ENCODE measurements around the gene YTHDF1.

Gene YTHDF1

GRCh38 chr20:63153254-63154221 lies 62.4 kb downstream of the YTHDF1 start:
- no peak for DNase-seq

GRCh38 chr20:63152322-63153253 lies 63.3 kb downstream of the YTHDF1 start:
- DNase-seq, result no peak

DNA sequence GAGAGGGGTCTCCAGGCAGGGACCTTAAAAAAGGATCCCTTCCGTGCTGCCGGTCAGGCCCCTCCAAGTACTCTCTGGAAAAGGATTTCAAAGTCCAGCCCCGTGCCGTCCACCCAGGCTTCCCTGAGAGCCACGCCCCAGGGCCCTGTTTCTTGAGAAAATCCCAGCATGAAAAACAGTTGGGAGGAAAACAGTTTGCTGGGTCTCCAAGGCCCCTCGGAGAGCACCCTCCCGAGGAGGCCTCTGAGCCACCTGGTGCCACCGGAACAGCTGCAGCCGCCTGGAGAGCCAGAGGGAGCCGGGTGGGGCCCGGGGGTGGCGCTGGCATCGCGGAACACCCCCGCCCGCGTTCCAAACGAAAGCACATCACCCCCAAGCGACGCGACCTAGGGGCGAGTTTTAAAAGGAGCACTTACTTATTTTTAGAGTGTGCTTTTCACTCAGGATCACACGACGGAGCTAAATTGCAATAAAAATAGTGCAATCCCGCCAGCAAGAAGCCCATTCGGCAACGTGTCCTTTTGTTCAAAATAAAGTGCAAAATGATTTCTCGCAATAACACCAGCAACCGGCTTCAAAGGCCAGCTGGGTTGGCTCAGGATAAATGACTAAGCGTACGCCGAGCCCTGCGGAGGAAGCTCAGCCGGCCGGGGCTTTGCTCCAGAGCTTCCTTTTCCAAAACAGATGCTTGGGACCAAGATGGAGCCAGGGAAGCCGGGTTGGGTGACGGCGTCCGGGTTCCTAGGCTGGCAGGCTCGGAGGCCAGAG lies 64.2 kb downstream of the YTHDF1 start:
- DNase-seq, result no peak

DNA sequence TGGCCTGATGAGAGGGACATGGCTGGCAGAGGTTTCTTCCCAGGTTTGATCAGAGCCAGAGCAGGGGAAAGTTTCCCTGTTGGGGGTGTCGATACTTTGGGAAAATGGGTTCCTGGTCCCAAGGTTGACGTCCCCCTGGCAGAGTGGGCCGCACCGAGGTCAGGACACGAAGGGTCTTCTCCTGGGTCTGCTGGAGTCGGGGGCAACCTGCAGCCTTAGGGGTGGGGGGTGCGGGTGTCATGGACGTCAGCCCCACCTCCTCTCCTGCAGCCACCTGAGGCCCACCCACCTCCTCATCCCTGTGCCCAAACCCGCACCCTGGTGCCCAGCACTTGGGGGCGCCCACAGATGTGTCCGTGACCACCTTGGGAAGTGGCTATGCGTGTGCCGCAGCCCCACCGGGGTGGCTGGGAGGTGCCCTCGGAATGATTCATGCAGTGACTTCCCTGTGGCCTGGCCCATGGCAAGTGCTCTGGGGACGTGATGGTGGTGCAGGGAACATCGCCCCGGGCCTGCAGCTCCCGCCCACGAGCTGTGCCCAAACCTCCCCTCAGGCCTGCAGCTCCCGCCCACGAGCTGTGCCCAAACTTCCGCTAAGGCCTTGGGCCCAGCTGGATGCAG lies 64.9 kb downstream of the YTHDF1 start:
- DNase-seq, result no peak

DNA sequence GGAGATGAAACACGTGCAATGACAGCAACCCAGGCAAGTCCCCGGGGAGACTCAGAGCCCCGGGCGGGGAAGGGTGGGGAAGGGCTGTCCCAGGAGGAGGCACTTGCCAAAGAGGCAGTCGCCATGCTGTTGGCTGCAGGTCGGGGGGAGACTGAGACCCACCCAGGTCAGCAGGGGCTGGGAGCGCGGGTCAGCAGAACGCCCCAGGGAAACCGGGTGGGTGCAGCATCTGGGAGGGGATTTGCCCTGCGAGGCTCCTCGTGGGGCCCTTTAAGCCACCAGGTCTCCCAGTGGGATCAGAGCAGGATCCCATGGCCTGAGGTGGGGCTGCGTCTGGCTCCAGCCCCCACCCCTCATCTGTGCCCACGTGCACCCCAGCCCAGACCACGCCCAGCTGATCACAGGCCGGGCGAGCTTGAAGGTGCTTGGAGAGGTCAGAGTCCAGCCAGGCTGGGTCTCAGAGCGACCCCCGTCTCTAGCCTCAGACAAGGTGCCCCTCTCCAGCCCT lies 65.5 kb downstream of the YTHDF1 start:
- no peak for DNase-seq

DNA sequence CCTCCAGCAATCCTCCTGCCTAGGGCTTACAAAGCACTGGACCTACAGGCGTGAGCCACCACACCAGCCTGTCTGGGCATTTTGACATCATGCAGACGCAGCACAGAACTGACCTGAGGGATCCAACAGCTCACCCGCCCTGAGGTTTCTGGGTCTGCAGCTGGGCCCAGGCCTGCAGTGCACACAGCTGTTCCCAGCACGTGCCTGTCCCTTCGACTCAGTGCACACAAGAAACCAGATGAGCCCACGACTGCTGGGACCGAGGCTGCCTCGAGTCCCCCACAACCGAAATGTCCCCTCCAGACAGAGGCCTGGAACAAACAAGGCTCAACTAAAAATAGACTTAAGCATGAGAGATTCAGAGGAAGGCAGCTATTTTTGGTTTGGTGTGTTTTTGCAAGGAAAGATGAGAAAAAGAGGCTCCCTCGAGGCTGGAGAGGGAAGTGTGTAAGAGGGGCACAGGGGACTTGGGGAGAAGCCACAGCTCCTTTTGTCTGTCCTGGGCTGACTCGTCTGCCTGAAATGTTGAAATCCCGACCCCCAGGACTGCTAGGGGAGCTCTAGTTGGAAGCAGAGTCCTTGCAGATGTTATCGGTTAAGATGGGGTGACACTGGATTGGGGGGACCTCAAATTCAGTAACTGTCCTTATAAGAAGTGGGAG lies 66.3 kb downstream of the YTHDF1 start:
- no peak for DNase-seq

DNA sequence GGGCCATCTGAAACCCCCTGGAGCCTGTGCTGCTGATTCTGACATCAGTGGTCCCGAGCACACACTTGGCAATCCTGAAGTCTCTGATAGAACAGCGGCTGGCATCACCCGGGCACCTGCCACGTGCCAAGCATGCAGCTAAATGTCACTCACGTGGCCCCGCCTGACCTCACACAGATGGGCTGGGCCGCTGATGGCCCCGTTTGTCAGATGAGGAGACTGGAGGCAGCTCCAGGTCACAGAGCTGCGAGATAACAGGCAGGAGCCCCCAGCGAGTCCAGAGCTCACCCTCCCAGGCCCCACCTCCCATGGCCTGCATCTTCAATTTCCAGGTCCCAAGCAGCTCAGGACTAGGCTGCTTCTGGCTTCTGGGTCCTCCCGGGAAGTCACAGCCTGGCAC lies 67.2 kb downstream of the YTHDF1 start:
- no peak for DNase-seq

DNA sequence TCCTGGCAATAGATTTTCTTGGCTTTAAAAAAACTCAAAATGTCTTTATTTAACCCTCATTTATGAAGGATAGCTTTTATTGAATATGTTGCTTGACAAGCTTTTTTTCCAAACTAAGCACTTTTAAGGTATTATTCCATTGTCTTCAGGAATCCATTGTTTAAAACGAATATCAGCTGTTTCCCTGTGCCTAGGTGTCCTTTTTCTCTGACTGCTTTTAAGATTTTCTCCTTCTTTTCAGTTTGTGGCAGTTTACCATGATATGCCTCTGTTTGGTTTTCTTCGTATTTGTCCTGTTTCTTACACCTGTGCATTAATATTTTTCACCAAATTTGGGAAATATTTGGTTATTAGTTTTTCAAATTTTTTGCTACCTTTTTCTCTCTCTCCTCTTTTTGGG lies 68.4 kb downstream of the YTHDF1 start:
- DNase-seq, result no peak

All from stimulated activated CD4-positive, alpha-beta T cell treated with anti-CD3 and anti-CD28 coated beads, Interleukin-12 subunit alpha, Interleukin-12 subunit beta, amount 100 ng/mL, for 4 hours (primary cell).